ACC112 (cell line): Measurements from ENCODE around the gene RUNX1.

ENCODE experiments used
- H2AFZ ChIP-seq: fragments of 200-600 bp; sonication (generic); one replicate; pipeline ENCODE4 v1.6.0; 2017; ENCODE audit warnings: antibody characterized with exemption, low read length; ENCODE audit not compliant: unreplicated experiment
- H3K27ac ChIP-seq: fragments of 200-600 bp; sonication (generic); 2 replicates; pipeline ENCODE4 v1.5.1; 2014; ENCODE audit warnings: low read depth, mild to moderate bottlenecking, antibody characterized with exemption, low read length, moderate library complexity
- H3K27me3 ChIP-seq: fragments of 200-600 bp; sonication (generic); 2 replicates; pipeline ENCODE4 v1.6.1; 2014; ENCODE audit warnings: mild to moderate bottlenecking, antibody characterized with exemption, low read length, moderate library complexity, mixed read lengths; ENCODE audit not compliant: insufficient read depth
- H3K36me3 ChIP-seq: fragments of 200-600 bp; sonication (generic); 2 replicates; pipeline ENCODE4 v1.6.1; 2016; ENCODE audit warnings: mild to moderate bottlenecking, antibody characterized with exemption, low read length, moderate library complexity, mixed read lengths; ENCODE audit not compliant: insufficient read depth
- H3K4me1 ChIP-seq: fragments of 200-600 bp; sonication (generic); one replicate; pipeline ENCODE4 v1.6.1; 2016; ENCODE audit warnings: low read length, mixed read lengths; ENCODE audit not compliant: insufficient read depth, unreplicated experiment, control insufficient read depth
- H3K4me3 ChIP-seq: fragments of 200-600 bp; sonication (generic); 2 replicates; pipeline ENCODE4 v1.5.1; 2014; ENCODE audit warnings: mild to moderate bottlenecking, low read depth, low read length
- H3K79me2 ChIP-seq: fragments of 200-600 bp; sonication (generic); one replicate; pipeline ENCODE4 v1.6.0; 2016; ENCODE audit warnings: low read length; ENCODE audit not compliant: control insufficient read depth, unreplicated experiment, insufficient read depth

The RUNX1 gene

GRCh38 chr21:35016517-35017188 is 32.4 kb downstream of the RUNX1 start:
- Histone ChIP-seq H3K27me3 (no peaks in the 10 kb centered on the region), H2AFZ (no peak overlapping the region), H3K36me3 (no peaks in the 10 kb centered on the region), H3K4me3 (no peak overlapping the region), H3K4me1 (peaks cover 6% of the 10 kb centered on the region), H3K27ac (no peak overlapping the region), H3K79me2 (no peaks in the 10 kb centered on the region)

GRCh38 chr21:35016071-35016470 is 33.0 kb downstream of the RUNX1 start:
- Histone ChIP-seq H3K36me3 (no peaks in the 10 kb centered on the region), H3K4me3 (no peak overlapping the region), H2AFZ (no peak overlapping the region), H3K79me2 (no peaks in the 10 kb centered on the region), H3K4me1 (peaks cover 5% of the 10 kb centered on the region), H3K27me3 (no peaks in the 10 kb centered on the region), H3K27ac (no peak overlapping the region)

- Histone ChIP-seq H3K27ac (no peak overlapping the region), H3K27me3 (no peaks in the 10 kb centered on the region), H3K4me3 (no peak overlapping the region), H3K36me3 (no peaks in the 10 kb centered on the region), H3K79me2 (no peaks in the 10 kb centered on the region), H2AFZ (no peak overlapping the region), H3K4me1 (no peaks in the 10 kb centered on the region)
Measured at GRCh38 chr21:35015435-35016024, 33.6 kb downstream of the RUNX1 start.

GRCh38 chr21:35014302-35015041 is 34.6 kb downstream of the RUNX1 start:
- Histone ChIP-seq H3K36me3 (no peaks in the 10 kb centered on the region), H3K4me1 (no peaks in the 10 kb centered on the region), H3K27me3 (no peaks in the 10 kb centered on the region), H3K4me3 (no peak overlapping the region), H3K79me2 (no peaks in the 10 kb centered on the region), H3K27ac (no peak overlapping the region), H2AFZ (no peak overlapping the region)

- no peaks in the 10 kb centered on the region for H3K79me2 ChIP-seq
- no peak overlapping the region for H2AFZ ChIP-seq
- no peaks in the 10 kb centered on the region for H3K36me3 ChIP-seq
- H3K4me3 ChIP-seq, result no peak overlapping the region
- no peaks in the 10 kb centered on the region for H3K4me1 ChIP-seq
- no peaks in the 10 kb centered on the region for H3K27me3 ChIP-seq
- no peak overlapping the region for H3K27ac ChIP-seq
Measured at GRCh38 chr21:35011681-35012080, 37.4 kb downstream of the RUNX1 start.

- no peaks in the 10 kb centered on the region for H3K27me3 ChIP-seq
- no peaks in the 10 kb centered on the region for H3K4me1 ChIP-seq
- H3K4me3 ChIP-seq, result no peak overlapping the region
- H3K27ac ChIP-seq, result no peak overlapping the region
- no peaks in the 10 kb centered on the region for H3K79me2 ChIP-seq
- no peaks in the 10 kb centered on the region for H3K36me3 ChIP-seq
- H2AFZ ChIP-seq, result no peak overlapping the region
Measured at GRCh38 chr21:35010447-35010846, 38.7 kb downstream of the RUNX1 start.

- H3K4me1 ChIP-seq, result peaks cover 15% of the 10 kb centered on the region
- H3K27ac ChIP-seq, result no peak overlapping the region
- H3K79me2 ChIP-seq, result no peaks in the 10 kb centered on the region
- H3K36me3 ChIP-seq, result no peaks in the 10 kb centered on the region
- no peak overlapping the region for H2AFZ ChIP-seq
- no peak overlapping the region for H3K4me3 ChIP-seq
- no peaks in the 10 kb centered on the region for H3K27me3 ChIP-seq
Measured at GRCh38 chr21:35007348-35007747, 41.8 kb downstream of the RUNX1 start.

- no peaks in the 10 kb centered on the region for H3K79me2 ChIP-seq
Measured at GRCh38 chr21:35006771-35007170, 42.3 kb downstream of the RUNX1 start.

GRCh38 chr21:35006248-35006647 is 42.9 kb downstream of the RUNX1 start:
- no peak overlapping the region for H3K27ac ChIP-seq
- no peaks in the 10 kb centered on the region for H3K79me2 ChIP-seq
- H3K27me3 ChIP-seq, result no peaks in the 10 kb centered on the region
- peaks cover 15% of the 10 kb centered on the region for H3K4me1 ChIP-seq
- H3K4me3 ChIP-seq, result no peak overlapping the region
- H2AFZ ChIP-seq, result no peak overlapping the region
- H3K36me3 ChIP-seq, result no peaks in the 10 kb centered on the region

More at GRCh38 chr21:35006771-35007170, 42.3 kb downstream of the RUNX1 start:
- no peak overlapping the region for H2AFZ ChIP-seq
- H3K4me3 ChIP-seq, result no peak overlapping the region
- H3K36me3 ChIP-seq, result no peaks in the 10 kb centered on the region
- H3K27ac ChIP-seq, result no peak overlapping the region
- H3K4me1 ChIP-seq, result peaks cover 15% of the 10 kb centered on the region
- H3K27me3 ChIP-seq, result no peaks in the 10 kb centered on the region

- H2AFZ ChIP-seq, result no peak overlapping the region
- no peaks in the 10 kb centered on the region for H3K79me2 ChIP-seq
Measured at GRCh38 chr21:35005560-35006224, 43.4 kb downstream of the RUNX1 start.

More at GRCh38 chr21:35005560-35006224, 43.4 kb downstream of the RUNX1 start:
- no peak overlapping the region for H3K27ac ChIP-seq
- H3K36me3 ChIP-seq, result no peaks in the 10 kb centered on the region
- no peaks in the 10 kb centered on the region for H3K27me3 ChIP-seq
- H3K4me1 ChIP-seq, result peaks cover 15% of the 10 kb centered on the region
- no peak overlapping the region for H3K4me3 ChIP-seq
